Hypothalamus (tissue), 51 donors: ENCODE measurements around the gene NLK.
A peak's percentile ranks its signal among the peaks of the same experiment; 100 is the strongest.
"Not testable (repeated sequence)": the region's sequence is repeated elsewhere in the genome, so short reads cannot be mapped to it uniquely, and the experiment has no call there.

Experiments used
- DNase-seq, 51 donors: peaks; one replicate each; lab custom pipeline; 2025; lab: John Stamatoyannopoulos, UW

NLK gene

GRCh38 chr17:28227316-28228108, 185.0 kb downstream of the NLK start:
- DNase-seq, result peak in 23 of 51 donors; percentile 4 to 60 (median 31)

GRCh38 chr17:28228109-28228840, 185.8 kb downstream of the NLK start:
- DNase-seq, result no peak

- DNase-seq, result no peak
Observed at GRCh38 chr17:28228986-28229729, 186.7 kb downstream of the NLK start.

- no peak for DNase-seq
Observed at GRCh38 chr17:28230011-28230410, 187.5 kb downstream of the NLK start.

- not testable (repeated sequence) for DNase-seq
Observed at GRCh38 chr17:28230607-28231006, 188.1 kb downstream of the NLK start.

- not testable (repeated sequence) for DNase-seq
Observed at GRCh38 chr17:28231624-28232023, 189.1 kb downstream of the NLK start.

GRCh38 chr17:28232966-28233870, 190.7 kb downstream of the NLK start:
- not testable (repeated sequence) for DNase-seq

GRCh38 chr17:28233872-28234856, 191.7 kb downstream of the NLK start:
- not testable (repeated sequence) for DNase-seq

- not testable (repeated sequence) for DNase-seq
Observed at GRCh38 chr17:28235066-28235700, 192.7 kb downstream of the NLK start.

GRCh38 chr17:28236033-28236653, 193.7 kb downstream of the NLK start:
- not testable (repeated sequence) for DNase-seq

GRCh38 chr17:28238547-28239270, 196.2 kb downstream of the NLK start:
- DNase-seq, result not testable (repeated sequence)

- no peak for DNase-seq
Observed at GRCh38 chr17:28239271-28239624, 196.8 kb downstream of the NLK start.

GRCh38 chr17:28240688-28241340, 198.3 kb downstream of the NLK start:
- no peak for DNase-seq

GRCh38 chr17:28242791-28243190, 200.3 kb downstream of the NLK start:
- DNase-seq, result no peak

GRCh38 chr17:28243268-28243667, 200.8 kb downstream of the NLK start:
- not testable (repeated sequence) for DNase-seq

GRCh38 chr17:28244446-28244845, 202.0 kb downstream of the NLK start:
- no peak for DNase-seq
